ENCODE data around the gene TNFAIP6. TPM values are rescaled to one million over a fixed set of nuclear protein-coding genes. Genes with fewer than 3 reads are reported as not detected.

TNFAIP6 gene
- total and polyA plus RNA-seq, 2 of the 8 experiments (the other 6 are each of a cell fraction or from before 2014, with no cell fraction given): 1.1 to 2.0 TPM

DNA sequence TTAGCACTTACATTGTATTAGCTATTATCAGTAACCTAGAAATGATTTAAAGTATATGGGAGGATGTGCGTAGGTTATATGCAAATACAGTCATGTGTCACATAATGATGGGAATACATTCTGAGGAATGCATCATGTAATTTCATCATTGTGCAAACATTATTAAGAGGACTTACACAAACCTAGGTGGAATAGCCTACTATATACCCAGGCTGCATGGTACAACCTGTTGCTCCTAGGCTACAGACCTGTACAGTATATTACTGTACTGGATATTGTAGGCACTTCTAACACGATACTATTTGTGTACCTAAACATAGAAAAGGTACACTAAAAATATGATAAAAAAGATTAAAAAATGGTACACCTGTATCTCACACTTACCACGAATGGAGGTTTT lies 60.3 kb downstream of the TNFAIP6 start:
- no peak overlapping the region for H3K4me2 ChIP-seq (ENCODE audit: insufficient read depth in 1 of 2, low read depth in 2 of 2, low read length in 2 of 2)
- no peak overlapping the region for H3K4ac ChIP-seq (replicated peaks; ENCODE audit: insufficient read length, low read depth, low read length)
- CTCF ChIA-PET (ENCODE audit: partially characterized antibody): interaction anchor here (1.8 kb wide), 1 partner anchor 13 kb away, joined by 7 read pairs; no protein-coding TSS in a partner anchor
- H2BK12ac ChIP-seq (ENCODE audit: low read depth, low read length): no peak overlapping the region
- no peak overlapping the region for H3K14ac ChIP-seq (ENCODE audit: insufficient read length)
- no peak overlapping the region for H3K9ac ChIP-seq (replicated peaks in 1 of 4; ENCODE audit: extremely low read depth in 1 of 4, low read depth in 3 of 4, low read length in 3 of 4)
- no peak overlapping the region for H2BK5ac ChIP-seq (ENCODE audit: low read depth, low read length)
- H3K9me3 ChIP-seq (ENCODE audit: insufficient read depth in 2 of 2, low read depth in 1 of 2, low read length in 1 of 2): no peaks in the 10 kb centered on the region
- H4K5ac ChIP-seq (ENCODE audit: insufficient read length, low read depth, low read length): no peak overlapping the region
- no peaks in the 10 kb centered on the region for H3K23me2 ChIP-seq (ENCODE audit: low read depth, low read length)
- no peak overlapping the region for H3K18ac ChIP-seq (ENCODE audit: extremely low read depth, low read length)
- no peak overlapping the region for H2BK20ac ChIP-seq (ENCODE audit: low read length)
- H3K27ac ChIP-seq (ENCODE audit: low read depth, low read length): no peak overlapping the region
- H2BK15ac ChIP-seq (ENCODE audit: low read length): no peak overlapping the region
- no peaks in the 10 kb centered on the region for H3K4me1 ChIP-seq (replicated peaks in 1 of 4; ENCODE audit: control insufficient read depth in 3 of 4, insufficient read depth in 4 of 4, low read length in 3 of 4)
- H4K20me1 ChIP-seq (replicated peaks in 1 of 2; ENCODE audit: control insufficient read depth in 1 of 2, insufficient read depth in 2 of 2, low read length in 2 of 2): peaks cover 12% of the 10 kb centered on the region in 2 experiments
- no peak overlapping the region for H2AK5ac ChIP-seq (ENCODE audit: low read depth, low read length)
- WGBS, 2 experiments (ENCODE audit: extremely low coverage in 1 of 2, insufficient coverage in 1 of 2, insufficient read length in 1 of 2, insufficient replicate concordance in 2 of 2, low coverage in 1 of 2, low lambda C conversion rate in 2 of 2, missing lambda C conversion rate in 1 of 2): 93% methylated on average over 3 of the region's 3 CpGs; no CpG with 5 or more reads in 1 of the 2 experiments
- H3K4me3 ChIP-seq (ENCODE audit: extremely low read depth in 1 of 4, insufficient read depth in 2 of 4, low read depth in 3 of 4, low read length in 4 of 4): no peak overlapping the region
- no peak overlapping the region for H2AFZ ChIP-seq (ENCODE audit: low read length)
- no peak overlapping the region for H4K91ac ChIP-seq (replicated peaks; ENCODE audit: insufficient read length, low read length)
- H3K23ac ChIP-seq (ENCODE audit: insufficient read length): no peak overlapping the region
- no peak overlapping the region for H2BK120ac ChIP-seq (replicated peaks; ENCODE audit: low read depth, low read length)
- POLR2A ChIA-PET (ENCODE audit: partially characterized antibody): interaction anchor here (0.8 to 1.9 kb wide), 6 partner anchors 7 to 43 kb away, joined by 3 to 5 read pairs (median 4); no protein-coding TSS in a partner anchor
- FAIRE-seq: no peak
- peaks cover 2% of the 10 kb centered on the region; the same call in 1 of the 2 replicates for H3K79me1 ChIP-seq (ENCODE audit: low read depth, low read length)
- TF ChIP-seq, protein P1, sequence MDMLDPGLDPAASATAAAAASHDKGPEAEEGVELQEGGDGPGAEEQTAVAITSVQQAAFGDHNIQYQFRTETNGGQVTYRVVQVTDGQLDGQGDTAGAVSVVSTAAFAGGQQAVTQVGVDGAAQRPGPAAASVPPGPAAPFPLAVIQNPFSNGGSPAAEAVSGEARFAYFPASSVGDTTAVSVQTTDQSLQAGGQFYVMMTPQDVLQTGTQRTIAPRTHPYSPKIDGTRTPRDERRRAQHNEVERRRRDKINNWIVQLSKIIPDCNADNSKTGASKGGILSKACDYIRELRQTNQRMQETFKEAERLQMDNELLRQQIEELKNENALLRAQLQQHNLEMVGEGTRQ (IDR thresholded peaks at IDR 0.05; ENCODE audit: low read length): no peak
- TF ChIP-seq TAF7 (optimal IDR thresholded peaks at IDR 0.05; ENCODE audit: borderline replicate concordance, low read depth, low read length): no peak
- no peak for TF ChIP-seq SP1 (IDR thresholded peaks at IDR 0.05; ENCODE audit: low read depth, low read length)
- no peak for TF ChIP-seq SIRT6 (IDR thresholded peaks at IDR 0.05; ENCODE audit: low read length)
- TF ChIP-seq CEBPB (IDR thresholded peaks at IDR 0.05; ENCODE audit: low read depth, low read length): no peak
- TF ChIP-seq TBP (IDR thresholded peaks at IDR 0.05; ENCODE audit: low read depth, low read length): no peak
- no peaks in the 10 kb centered on the region for H3K27me3 ChIP-seq (replicated peaks in 1 of 4; ENCODE audit: control insufficient read depth in 3 of 4, extremely low read depth in 1 of 4, insufficient read depth in 3 of 4, low read length in 3 of 4)
- no peak for DNase-seq (ENCODE audit: low read depth in 1 of 2, low spot score in 2 of 2)
- no peak overlapping the region for H4K8ac ChIP-seq (ENCODE audit: extremely low read depth, insufficient read depth, low read length)
- H3K56ac ChIP-seq (replicated peaks; ENCODE audit: insufficient read length, low read depth, low read length): no peak overlapping the region
- H3K36me3 ChIP-seq (ENCODE audit: control insufficient read depth in 2 of 4, insufficient read depth in 4 of 4, low read length in 3 of 4): peaks cover 36 to 100% (median 76%) of the 10 kb centered on the region in 4 experiments
- H3K79me2 ChIP-seq (ENCODE audit: control insufficient read depth in 1 of 2, insufficient read depth in 2 of 2, low read length in 2 of 2): peaks cover 4 to 87% of the 10 kb centered on the region in 2 experiments

All from H1 (cell line).